ENCODE data around the gene CBLB.
A peak's percentile ranks its signal among the peaks of the same experiment; 100 is the strongest.

The CBLB gene

DNA sequence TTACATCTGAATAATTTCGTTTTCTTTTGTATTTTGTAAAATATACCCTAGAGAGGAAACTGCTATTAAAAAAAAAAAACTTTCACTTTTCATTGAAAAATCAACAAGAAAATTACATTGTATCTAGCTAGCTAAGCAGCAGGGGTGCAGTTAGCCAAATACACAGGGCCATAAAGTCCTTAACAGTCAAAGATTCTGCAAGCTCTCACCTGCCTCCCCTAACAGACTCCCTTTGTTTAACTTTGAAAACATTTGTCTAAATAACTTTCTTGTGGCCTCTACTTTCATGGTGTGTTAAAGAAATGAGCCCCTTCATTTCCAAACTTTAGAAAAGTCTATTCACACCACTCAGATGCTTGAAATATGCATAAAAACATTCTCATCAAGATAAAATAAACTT, 23.3 kb downstream of the CBLB start:
- DNase-seq, result no peak

DNA sequence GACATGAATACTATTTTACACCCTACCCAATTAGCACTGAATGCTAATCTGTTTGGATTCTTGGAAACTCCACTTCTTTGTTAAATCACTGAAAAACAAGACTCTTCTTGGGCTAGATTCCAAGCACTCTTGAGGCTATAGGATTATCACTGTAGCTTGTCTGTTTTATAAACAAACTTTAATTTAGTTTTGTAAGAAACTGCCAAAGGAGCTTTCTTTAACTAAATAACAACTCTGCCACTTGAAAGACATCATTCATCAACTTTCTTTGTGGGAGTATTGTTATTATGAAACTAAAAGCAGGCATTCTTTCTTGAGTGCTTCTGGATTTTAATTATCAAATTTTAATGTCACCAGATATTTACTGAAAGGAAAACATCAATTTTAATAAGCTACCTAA, 24.1 kb downstream of the CBLB start:
- no peak for DNase-seq

DNA sequence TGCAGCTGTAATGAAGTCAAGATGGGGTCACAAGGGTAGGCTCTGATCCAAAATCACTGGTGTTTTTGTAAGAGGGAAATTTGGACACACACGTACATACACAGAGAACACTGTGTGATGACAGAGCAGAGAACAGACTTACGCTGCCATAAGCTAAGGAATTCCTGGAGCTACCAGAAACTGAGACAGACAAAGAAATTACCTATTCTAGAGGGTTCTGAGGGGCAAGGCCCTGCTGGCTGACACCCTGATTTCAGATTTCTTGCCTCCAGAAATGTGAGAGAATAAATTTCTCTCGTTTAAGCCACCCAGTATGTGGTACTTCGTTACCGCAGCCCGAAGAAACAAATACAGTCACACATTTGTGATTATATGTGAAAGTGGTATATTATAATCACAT, 24.8 kb downstream of the CBLB start:
- DNase-seq, result no peak

DNA sequence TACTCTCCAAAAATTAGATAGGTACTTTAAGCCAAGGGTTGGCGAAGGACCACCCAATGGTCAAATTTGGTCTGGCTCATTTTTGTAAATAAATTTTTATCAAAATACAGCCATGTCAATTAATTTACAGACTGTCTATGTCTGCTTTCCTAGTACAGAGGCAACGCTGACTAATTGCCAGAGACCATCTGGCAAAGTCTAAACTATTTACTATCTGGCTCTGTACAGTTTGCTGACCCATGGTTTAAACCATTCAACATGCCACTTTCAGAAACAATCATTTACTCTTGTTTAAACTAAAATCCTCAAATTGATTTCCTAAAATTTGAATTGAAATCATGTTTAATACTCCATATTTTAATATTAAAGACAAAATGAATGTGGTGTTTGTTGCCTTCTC, 25.9 kb downstream of the CBLB start:
- no peak for DNase-seq

DNA sequence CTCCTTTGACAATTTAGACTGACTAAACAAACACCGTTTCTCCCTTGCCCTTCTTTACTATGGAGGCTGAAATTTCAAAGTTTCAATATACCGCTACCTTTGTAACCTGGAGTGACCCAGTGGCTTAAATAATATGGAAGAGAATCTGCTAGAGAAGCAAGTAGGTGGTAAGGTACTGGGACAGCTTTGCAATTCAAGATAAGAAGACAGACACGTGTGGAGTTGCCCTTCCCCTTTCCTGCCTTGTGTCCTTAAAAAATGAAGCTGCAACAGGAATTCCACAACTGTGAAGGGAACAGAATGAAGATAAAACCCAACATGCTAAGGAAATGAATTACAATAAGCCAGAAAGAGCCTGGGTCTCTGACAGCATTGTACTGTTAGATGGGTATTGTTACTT, 26.4 kb downstream of the CBLB start:
- no peak for DNase-seq

DNA sequence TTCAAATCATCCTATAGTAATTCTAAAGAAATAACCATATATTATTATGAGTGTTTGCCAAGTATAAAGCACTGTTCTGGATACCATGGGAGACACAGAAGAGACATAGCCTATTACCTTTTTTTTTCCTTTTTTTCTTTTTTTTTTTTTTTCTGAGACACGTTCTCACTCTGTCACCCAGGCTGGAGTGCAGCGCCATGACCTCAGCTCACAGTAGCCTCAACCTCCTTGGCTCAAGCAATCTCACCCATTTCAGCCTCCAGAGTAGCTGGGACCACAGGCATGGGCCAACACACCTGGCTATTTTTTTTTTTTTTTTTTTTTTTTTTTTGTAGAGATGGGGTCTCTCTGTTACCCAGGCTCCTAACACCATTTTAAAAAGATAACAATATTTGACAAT, 30.9 kb downstream of the CBLB start:
- DNase-seq, result no peak

DNA sequence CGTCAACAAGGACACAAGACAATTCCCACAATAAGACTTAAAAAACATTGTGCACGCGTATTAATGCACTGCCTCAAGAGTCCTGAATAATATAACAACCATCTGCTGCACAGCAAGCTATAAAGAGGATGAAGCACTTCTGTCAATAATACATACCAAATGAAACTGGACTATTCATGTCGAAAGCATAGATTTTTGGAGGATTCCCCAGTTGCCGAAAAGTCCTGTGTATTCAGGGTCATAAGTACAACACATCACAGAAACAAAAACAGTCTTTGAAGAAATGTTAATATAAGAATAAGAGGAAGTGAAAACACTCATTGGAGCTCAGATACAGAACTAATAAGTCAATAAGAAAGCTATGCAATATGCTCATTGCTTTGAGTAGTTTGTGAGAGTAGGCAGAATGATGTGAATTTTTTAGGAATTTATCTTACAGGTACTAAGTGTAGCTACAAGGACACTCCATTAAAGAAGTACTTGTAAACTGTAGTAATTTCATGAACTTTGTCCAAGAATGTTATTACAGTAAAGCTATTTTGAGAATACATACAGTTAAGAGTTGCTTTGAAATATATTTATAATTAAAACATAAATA, 31.6 kb downstream of the CBLB start:
- no peak for DNase-seq

DNA sequence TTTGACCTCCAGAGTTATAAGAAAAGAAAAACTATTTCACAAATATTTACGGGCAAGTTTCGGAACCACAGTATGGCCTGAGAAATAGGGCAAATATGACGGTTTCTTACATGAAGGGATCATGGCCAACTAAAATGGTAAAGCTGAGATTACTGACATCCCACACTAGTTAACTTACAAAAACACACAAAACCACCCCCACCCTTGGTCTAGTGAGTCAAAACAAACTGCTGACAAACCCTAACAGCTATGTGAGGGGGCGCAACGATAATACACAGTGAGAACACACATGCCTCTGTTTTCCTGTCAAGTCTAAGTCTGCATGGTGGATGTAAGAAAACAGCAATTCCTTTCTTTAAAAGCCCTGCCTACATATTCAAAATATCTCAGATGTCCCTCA, 32.3 kb downstream of the CBLB start:
- no peak for DNase-seq

DNA sequence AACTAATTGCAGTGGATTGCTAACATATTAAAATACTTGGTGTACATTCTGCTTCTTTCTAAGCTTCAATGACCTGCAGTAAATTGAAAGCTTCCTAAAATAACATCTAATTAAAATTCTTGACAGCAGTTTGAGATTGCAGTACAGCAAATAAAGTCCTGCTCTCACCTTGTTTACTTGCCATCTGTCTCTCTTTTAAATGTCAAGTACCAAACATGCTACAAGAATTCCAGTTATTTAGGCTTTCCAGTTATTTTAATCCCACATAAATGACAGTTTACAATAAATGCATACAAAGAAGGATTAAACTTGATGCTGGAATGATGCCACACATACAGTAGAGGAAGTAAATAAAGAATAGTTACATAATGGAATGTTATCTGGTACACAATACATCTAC, 33.2 kb downstream of the CBLB start:
- DNase-seq, result no peak

DNA sequence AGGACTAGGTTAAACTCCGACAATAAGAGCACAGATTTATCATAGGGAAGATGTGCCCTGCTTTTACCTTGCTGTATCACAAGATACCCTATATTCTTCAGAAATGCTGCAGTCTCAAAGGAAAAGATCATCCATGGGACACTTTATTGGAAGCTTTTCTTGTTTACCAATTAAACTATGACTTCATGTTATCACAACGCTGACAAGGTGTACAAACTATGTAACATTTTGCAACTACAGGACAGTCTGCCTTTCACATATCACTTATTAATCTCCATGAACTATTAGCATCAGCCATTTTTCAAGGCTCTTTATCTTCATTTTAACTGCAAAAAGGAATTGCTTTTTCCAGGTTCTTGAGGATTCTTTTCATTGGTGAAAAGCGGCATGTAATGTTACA, 34.0 kb downstream of the CBLB start:
- no peak for DNase-seq

DNA sequence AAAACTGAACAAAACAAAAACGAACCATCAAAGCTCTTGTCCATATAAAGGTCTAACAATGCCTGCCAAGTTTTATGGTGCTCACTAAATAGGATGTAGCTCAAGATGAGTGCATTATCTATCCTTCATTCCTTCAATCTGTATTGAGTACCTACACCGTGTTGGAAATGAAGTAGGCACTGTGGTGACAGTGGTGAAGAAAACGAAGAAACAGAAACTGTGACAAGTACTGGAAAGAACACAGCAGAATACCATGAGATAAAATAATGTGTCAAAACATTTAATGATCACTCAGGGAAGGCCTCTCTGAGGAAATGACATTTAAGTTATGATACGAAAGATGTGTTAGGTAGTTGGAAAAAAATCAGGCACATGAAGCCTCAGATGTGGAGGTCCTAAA, 36.2 kb downstream of the CBLB start:
- no peak for DNase-seq

DNA sequence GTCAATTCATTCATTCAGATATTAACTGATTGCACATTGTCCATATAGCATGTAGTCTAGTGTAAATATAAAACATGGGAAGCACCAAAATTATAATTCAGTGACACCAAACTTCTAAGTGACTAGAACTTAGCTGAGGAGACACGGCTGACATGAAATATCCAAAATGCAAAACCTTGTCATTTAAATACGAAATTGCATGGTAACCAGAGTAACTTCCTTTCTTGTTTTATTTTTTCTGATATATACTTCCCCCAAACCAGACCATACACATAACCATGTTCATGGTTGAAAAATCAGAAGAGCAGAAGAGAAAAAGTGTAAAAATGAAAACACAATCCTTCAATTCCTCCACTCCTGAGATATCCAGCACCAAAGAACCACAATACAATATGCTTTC, 38.0 kb downstream of the CBLB start:
- no peak for DNase-seq

DNA sequence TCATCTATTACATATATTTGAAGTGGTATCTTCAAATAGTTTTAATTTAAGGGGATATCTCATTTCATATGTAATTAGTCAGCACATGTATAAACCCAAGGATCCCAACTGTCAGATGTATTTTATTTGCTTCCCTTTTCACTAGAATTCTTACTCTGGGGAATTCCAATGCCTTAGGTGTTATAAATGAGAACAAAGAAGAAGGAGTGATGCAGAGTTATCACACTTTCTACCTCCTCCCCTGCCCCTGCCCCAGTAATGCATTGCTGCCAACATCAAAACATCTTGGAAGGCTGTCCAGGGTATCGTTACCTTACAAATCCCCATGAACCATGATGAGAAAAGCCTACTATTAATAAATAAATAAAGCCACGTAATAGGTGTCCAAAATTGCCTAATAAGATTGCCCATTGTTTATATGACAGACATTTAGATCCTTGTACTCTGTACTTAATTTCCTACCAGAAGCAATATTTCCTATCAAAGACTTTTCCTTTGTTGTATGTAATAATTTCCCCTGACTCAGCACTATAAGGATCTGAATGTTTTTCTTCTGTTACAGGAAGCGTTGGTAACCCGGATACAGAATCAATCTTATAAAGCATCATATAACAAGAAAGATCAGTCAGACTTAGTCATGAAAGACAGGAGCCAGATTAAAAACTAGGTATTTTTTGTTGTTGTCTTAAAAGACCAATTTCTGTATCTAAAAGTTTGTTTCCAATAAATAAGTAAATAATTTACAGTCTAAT, 38.8 kb downstream of the CBLB start:
- DNase-seq, result no peak

DNA sequence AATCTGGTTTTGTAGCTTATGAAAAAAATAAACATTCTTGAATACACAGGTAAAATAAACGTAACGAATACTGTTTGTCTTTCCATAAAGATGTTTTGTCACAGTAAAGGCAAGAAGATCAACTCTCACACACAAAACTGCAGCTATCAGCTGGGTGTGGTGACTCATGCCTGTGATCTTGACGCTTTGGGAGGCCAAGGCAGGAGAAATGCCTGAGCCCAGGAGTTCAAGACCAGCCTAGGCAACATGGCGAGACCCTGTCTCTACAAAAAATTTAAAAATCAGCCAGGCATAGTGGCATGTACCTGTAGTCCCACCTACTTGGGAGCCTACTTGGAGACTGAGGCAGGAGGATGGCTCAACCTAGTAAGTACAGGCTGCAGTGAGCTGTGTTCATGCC, 39.6 kb downstream of the CBLB start:
- no peak for DNase-seq

DNA sequence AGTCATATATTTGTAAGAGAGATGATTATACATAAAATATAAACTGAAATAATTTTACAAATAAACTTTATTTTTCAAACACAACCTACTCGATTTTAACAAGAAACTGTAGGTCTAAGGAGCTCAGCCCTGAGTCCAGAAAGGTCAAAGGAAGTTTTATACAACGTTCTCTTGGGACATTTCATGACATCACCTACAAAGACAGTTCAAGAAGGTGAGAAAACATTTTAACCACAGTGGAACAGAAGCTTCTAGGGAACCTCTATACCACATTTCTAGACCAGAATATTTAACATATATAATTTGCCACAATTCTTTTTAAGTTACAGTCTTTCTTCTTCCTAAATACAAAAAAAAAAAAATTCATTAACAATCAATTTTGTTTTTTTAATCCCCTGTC, 40.1 kb downstream of the CBLB start:
- no peak for DNase-seq

DNA sequence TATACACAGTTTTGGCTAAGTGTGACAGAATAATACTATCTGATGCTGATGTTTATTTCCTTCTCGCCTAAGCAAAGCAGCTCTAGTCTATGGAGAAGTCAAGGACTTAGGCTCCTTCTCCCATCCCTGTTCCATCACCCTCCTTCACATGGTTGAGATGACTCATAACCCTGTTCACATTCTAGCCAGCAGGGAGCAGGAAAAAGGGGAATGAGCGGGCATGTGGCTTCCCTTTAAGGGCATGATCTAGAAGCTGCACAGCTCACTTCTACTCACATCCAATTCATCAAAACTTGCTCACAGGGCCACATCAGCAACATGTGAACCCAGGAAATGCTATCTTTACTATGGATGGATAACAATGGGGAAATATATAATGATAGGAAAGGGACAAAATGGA, 40.9 kb downstream of the CBLB start:
- no peak for DNase-seq

DNA sequence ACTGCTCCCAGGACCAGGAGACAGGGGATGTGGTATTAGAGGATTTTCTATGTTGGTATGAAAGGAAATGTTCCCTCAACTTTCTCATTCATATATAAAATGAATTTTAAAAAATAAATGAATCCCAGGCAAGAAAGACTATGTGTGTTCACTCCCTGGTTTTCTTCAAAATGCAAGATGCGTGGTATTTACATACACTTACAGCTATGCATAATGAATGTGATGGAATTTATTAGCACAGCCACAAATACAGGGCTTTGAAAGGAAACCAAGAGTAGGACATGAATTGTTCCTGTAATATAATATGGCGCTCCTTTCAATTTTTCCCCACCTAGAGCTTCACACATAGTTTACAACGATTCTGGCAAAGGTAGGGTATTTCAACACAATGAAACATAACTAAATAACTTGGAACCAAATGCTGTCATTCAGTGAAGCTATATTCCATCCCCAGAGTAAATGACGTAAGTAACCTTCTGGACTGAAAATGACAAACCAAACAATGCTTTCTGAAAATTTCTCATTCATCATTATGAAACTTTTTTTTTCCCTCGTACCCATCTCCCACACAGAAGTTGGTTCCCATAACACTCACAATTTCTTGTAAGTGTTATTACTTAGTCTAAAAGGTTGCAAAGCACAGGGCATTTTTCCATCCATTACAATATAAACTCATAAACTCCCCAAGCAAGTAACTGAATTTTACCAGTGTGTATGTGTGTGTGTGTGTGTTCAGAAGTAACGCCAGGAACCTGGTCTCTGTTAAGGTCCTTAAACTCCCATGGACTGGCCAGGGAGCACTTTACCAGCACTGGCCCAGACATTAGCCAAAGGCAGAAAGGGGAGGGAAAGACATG, 41.8 kb downstream of the CBLB start:
- DNase-seq, result peak; percentile 26

DNA sequence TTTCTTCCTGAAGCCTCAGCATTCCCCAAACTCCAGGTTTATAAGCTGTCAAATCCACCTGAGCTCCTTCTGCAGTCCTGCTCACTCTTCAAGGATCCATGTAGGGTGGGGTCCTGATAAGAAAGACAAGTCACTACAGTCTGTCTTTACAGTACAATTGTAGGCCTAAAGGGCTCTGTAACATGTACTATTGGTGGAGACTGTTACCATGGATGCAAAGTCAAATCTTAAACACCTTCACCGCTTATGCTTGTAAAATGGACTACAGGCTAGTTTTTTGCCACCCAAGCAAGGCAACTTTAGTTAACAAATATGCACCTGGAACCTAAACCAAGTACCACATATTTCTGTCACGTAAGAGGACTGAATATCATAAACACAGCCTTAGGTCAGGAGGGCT, 44.7 kb downstream of the CBLB start:
- no peak for DNase-seq

DNA sequence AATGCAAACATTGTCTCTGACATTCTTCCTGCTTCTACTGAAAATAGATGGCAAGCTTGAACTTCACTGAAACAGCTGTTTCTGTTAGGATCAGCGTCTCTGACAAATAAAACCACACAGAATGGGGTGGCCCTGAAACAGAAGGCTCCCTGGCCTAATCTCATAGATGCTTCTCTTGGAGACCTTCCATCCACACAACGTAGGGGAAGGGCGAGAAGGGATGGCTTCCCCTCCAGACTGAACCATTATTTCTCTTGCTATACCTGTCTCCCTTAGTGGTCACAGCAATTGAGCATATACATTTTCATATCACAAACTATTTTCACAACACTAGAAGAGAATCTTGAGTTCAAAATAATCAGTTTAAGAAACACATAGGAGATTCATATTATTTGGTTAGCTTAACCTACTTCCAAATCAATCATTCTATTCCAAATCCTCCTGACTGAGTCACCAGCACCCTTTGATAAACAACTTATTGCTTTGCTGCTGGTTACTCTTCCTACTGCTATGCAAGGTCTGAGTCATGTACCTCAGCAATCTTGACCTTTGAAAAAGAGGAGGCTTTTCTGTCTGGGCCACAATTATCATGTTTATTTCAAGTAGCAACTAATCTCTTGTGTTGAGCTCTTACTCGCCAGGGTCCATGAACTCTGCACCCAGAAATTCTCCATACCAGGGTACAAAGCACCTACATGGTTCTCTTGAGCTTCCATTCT, 45.5 kb downstream of the CBLB start:
- DNase-seq, result no peak

DNA sequence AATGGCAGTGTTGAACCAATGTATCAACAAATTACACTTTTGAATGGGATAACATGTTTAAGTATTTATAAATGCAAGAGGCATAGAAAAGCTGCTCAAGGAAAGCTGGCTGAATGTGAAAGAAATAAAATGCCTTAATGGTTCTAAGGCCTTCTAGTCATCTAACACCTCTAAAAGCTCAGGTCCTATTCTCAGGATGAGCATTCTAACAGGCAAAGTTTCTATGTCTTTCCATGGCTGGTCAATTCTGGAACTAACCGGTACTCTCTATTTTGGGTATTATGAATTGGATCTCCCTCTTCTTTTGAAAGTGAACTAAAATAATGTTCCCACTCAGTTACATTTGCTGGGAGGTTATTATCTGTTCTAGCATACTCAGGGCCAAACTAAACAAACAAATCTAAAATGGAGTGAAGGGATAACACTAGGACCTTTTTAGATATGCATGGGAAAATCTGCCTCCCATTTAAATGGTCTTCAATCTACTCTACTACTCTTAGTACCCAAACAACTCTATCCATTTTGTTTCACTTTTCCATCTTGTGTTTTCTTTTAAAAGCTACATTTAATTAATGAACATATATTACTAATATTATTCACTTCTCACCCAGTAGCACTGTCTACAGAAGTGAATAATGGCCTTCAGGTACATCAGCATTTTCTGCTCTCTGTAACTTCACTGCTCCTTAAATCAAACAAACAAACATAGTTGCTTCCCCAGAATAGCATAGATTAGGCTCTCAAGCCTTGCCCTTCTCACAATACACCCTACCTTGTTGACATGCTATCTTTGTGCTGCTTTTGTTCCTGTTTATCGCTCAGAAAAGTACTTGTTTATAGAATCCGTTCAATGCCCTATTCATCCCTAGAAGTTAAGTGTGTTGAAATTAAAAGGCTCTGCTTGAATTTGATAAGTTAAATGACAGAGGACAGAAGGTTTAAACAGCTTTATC, 46.4 kb downstream of the CBLB start:
- DNase-seq, result no peak

DNA sequence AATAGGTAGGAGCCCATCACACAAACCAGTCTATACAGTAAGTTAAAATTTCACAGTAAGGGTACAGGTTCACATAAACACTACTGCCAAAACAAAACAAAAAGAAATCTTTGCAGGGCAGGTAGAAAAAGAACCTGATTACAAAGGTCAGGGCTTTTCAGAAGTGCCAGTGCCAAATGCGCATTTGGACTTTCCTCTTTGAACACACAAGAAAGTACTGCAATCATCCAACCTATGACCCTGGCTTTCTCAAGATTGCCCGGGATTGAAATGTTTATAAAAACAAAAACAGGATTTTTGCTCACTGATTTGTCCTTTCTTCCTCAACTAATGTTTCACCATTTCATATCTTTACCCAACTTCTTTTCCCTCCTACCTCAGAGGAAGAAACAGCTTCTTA, 47.4 kb downstream of the CBLB start:
- DNase-seq, result no peak

DNA sequence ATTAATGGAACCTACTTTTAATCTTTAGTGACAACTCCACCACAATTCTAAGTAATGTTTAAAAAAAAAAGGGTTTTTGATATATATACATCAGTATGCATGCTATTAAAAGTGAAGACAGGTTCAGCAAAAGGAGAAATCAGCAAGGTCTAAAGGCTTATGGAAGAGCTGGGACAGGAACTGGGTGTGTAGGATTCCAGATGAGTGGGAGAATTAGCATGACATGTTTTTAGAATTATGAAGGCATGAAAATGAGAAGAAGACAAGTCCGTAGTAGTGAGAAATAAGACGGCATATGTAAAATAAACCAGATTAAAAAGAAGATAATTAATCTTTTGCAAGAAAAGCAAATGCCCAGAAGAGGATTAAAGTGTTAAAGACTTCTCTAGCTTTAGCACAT, 52.0 kb downstream of the CBLB start:
- no peak for DNase-seq
